ENCODE results near the gene CDK14.

CDK14 gene

DNA sequence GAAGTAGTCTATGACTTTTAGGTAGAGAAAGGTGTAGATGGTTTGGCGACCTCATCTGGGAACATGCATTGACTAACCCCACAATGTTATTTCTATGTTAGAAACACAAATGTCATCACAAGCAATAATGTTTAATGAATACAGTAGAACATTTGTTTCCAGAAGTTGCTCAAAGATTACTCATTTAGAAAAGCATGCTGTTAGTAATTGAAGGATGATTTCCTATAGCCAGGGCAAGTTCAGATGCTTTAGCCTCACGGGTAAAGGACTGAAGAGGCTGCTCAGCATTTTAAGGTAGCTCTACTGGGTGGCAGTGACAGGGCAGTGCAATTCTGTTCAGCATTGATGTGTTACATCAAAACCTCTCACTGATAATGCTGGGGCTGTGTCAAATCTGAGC, 468.8 kb downstream of the CDK14 start:
- DNase-seq, result no peak
- intact Hi-C loops (cut with DNase I), result no loop called here

DNA sequence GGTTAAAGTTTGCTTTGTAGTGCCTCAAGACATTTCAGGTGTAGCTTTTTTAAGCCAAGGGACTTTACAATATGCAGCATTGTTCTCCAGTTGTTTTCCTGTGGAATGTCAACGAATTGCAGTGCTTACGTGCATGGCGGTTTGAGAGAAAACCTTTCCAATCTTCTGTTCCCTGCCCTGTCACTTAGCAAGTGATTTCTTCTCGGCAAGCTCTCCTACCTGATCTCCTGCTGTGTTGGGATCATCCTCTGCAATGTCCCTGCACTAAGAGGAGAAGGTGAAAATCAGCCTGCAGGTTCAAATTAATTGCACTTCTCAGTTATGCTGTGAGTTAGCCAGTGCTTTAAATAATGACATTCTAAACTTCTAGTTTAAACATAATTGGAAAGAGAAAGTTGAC, 470.5 kb downstream of the CDK14 start:
- no peak for DNase-seq
- intact Hi-C loops (cut with DNase I), result no loop called here

DNA sequence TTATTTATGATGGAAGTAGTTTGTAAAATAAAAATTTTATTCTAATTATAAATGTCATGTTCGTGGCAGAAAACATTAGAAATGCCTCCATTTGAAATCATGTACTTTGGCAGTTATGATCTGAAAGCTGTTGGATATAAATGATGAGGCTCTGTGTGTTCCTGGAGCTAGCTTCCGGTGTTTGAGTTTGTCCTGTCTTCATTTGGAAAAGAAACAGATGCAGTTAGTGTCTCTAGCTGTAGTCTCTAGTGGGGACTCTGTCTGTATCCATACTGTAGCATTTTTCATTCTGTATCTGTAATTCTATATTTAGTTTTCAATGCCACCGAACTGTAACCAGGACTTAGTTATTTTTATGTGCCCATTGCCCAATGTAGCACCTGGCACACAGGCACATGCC, 471.1 kb downstream of the CDK14 start:
- intact Hi-C loops (cut with DNase I), result no loop called here
- DNase-seq, result no peak

DNA sequence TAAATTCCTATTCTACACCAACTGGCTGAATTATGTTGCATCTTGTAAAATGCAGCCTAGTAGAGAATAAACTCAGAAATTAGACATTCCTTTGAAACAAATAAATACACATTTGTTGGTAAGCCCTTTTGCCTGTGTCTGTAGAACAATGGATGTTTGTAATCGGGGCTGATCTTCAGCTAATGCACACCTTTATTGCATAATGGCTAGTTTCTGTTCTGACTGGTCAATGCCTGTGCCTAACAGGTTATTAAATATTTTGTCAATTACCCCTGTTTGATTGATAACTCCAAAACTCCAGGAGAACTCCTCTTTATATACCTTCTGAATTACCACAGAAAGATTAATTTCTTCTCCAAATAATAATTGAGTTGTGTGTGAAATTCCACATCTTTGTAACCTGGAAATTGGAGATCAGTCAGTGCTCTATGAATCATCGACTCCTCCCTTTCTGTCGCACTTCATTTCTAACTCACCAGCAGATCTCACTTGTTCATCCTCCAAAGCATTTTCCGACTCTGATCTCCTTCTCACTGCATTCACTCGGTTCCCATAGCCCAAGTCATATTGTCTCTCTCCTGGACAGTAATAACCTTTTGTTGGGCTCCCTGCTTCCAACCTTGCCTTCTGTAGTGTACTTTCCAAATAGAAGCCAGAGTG, 472.1 kb downstream of the CDK14 start:
- no peak for DNase-seq
- intact Hi-C loops (cut with DNase I), result no loop called here

DNA sequence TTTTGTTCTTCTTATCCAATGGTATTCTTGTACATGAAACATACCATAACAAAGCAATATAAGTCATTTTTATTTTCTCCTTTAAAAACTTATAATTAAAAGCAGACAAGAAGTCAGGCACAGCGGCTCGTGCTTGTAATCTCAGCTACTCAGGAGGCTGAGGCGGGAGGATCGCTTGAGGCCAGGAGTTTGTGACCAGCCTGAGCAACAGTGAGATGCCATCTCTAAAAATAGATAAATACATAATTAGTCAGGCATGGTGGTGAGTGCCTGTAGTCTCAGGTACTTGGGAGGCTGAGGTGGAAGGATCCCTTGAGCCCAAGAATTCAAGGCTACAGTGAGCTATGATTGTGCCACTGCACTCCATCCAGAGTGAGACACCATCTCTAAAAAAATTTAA, 473.0 kb downstream of the CDK14 start:
- DNase-seq, result no peak
- intact Hi-C loops (cut with DNase I), result no loop called here

DNA sequence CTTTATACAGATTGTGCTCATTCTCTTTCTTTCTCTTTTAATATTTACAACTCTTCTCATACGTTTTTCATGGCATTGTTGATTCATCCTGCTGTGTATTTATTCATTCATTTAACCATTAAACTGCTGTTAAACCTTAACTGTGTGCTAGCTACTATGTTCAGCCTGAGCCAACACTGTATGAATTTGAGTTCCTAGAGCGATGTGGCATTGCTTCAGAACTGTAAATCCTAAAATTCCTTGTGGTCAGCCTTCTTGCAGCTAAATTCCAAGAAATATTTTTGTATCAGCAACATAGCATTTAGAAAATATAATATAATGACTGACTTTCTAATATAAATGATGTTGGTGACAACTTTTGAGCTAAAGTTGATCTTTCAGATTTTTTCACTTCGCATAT, 483.4 kb downstream of the CDK14 start:
- DNase-seq, result no peak
- intact Hi-C loops (cut with DNase I), result no loop called here

DNA sequence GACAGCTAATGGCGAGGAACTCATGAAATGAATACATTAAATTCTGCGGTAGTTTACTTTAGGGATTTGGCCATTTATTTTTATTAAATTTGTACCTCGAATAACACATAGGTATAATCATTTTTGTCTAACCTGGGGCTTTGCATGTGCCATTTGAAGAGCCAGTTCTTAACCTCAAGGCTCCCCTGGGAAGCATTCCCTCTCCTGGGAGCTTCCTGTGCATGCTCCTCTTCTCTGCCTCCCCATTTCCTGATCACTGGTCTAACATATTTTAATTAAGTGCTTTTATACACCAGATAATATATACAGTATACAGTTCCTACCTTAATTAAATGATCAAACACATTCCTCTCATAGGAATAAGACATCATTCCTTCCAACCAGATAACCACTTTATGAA, 484.2 kb downstream of the CDK14 start:
- intact Hi-C loops (cut with DNase I), result loop anchor here (10.0 kb wide), 1 partner anchor 554 kb away; no protein-coding TSS in a partner anchor

DNA sequence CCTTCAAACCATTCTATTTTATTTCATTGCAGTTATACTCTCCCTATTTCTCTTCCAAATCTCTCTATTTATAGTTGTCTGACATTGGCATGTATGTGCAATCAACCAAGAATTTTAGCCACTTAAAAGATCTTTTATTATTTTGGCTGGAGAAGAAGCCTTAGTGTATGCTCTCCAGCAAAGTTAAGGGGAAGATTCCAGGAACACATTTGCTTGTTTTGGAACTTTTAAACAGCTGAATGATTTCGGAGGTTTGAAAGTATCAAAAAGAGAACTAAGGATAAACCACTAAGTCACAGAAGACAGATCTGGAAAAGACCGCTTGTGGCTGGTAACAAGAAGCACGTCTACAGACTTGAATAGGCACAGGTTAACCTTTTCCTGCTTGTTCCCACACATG, 485.9 kb downstream of the CDK14 start:
- intact Hi-C loops (cut with DNase I), result loop anchor here (10.0 kb wide), 1 partner anchor 553 kb away; no protein-coding TSS in a partner anchor
- DNase-seq, result no peak

More for the DNA sequence above, 484.2 kb downstream of the CDK14 start:
- DNase-seq, result no peak

DNA sequence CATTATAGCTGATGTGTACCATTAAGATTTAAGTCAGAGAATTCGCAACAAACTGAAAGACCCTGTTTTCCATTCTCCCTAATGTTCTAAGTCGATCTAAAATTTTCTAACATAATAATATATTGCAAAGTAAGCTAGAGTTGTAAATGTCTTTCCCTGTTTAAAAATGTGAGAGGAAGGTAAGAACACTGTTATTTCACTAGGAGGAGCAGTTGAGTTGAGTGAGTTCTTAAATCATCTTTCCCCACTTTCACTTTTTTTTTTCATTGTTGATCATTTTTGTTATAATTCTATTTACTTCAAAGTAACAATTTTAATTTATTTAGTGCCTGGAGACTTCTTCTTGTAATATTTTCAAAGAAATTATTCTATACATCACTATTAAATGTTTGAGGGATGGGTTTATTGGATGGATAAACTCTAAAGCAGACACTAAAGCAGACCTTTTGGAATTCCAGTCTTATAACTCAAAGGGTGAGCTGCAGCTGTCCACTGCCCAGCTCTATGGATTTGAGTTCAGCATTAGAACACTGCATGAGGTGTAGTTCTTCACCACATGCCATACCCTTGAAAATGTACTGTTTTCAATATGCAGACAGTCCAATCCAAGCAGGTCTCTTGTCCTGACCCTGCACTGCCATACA, 486.9 kb downstream of the CDK14 start:
- DNase-seq, result no peak
- intact Hi-C loops (cut with DNase I), result loop anchor here (10.0 kb wide), 1 partner anchor 552 kb away; no protein-coding TSS in a partner anchor

DNA sequence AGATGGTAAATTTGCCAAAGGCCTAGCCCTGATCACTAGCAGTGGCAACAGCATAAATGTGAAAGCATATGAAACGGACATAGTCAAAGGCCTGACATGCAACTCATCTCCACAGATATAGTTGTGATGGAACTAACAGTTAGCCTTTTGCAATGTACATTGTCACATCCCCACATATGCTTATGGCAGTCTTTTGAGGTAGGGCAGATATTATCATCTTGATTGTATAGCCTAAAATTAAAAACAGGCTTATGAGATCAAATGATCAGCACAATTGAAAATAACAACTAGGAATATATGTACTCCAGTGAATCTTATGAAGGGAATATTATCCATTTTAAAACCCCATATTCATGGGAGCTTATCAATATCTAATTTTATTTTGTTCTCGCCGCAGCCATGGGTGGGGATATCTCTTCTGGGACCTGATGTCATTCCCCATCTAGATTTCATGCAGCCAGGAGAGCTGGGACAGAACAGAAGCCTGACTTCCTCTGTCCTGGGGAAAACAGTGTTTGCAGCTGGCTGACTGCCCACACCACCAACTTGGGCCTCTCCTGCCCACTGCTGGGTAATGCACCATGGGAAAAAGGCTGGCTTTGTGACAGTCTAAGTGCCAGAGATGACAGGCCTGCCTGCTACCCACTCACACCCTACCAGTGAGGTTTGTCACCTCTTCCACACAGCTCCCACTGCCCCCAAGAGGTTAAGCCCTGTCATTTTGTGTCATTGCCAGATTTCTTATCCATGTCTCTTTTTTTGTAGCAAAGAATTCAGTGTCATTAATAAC, 487.9 kb downstream of the CDK14 start:
- DNase-seq, result peak in 4 of 10 donors; percentile 20 to 77 (median 53)
- intact Hi-C loops (cut with DNase I), result loop anchor here (10.0 kb wide), 1 partner anchor 551 kb away; no protein-coding TSS in a partner anchor

DNA sequence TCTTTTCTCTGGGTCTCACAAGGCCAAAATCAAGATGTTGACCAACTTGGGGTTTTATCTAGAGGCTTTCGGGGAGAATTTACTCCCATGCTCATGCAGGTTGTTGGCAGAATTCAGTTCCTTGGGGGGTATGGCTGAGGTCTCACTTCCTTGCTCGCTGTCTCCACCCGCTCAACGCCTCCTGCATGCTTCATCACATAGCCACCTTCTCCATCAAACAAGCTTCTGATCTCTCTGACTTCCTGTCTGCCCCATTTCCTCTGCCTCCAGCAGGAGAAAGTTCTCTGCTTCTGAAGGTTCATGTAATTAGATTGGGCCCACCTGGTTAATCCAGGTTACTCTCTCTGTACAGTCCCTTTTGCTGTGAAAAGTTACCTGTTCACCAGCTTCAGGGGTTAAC, 489.1 kb downstream of the CDK14 start:
- DNase-seq, result no peak
- intact Hi-C loops (cut with DNase I), result loop anchor here (5.0 to 10.0 kb wide), 2 partner anchors 177 to 550 kb away; partner anchors contain the start of gene FZD1

DNA sequence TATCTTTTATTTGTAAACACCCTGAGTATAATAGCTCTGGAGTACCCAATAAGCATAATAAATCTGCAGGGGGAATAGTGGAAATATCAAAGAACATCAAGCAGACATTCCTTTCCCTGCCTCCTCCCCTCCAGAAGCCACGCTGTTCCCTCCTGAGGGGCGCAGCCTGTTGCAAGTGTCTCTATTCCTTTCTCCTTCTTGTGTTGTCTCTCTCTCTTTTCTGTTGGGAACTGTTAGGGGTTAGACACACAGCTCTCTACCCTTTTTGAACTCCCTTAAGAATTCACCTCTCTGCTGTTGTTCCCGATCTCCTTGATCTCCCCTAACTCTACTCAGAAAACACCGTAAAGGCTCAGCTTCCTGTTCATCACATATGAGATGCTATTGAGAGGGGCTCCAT, 490.1 kb downstream of the CDK14 start:
- intact Hi-C loops (cut with DNase I), result loop anchor here (5.0 to 10.0 kb wide), 2 partner anchors 176 to 549 kb away; partner anchors contain the start of gene FZD1

DNA sequence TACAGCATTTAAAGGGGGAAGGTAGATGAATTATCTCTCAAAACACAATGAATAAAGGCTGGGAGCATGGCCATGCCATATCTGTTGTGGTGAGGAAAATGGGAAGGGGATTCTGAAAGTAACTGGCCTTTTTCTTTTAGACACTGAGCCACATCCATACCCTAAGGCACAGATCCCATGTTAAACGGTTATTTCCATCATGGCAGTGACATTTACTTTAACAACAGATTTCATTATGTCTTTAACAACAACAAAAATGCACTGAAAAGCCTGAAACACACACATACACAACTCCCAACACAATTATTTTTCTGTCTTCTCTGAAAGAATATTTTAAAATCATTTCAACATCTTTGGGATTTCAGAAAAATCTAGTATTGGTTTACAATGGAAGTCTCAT, 492.0 kb downstream of the CDK14 start:
- DNase-seq, result no peak
- intact Hi-C loops (cut with DNase I), result loop anchor here (5.0 to 10.0 kb wide), 2 partner anchors 174 to 547 kb away; partner anchors contain the start of gene FZD1

More for the DNA sequence above, 490.1 kb downstream of the CDK14 start:
- no peak for DNase-seq

DNA sequence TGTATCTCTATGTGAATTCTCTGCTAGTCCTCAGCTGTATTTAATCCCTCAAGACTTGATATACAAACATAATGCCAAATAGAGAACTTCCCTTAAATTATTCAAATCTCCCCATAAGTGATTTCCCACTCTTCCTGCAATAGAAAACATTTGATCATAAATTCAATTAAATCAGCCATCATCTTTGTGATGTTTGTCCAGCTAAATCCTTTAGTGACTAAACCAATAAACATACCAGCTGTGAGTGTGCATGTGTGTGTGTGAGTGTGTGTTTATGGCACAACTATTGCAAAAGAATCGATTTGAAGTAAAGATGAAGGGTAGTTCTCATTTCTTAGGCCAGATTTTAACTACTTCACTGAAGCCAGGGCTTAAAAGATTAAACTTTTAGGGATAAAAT, 492.6 kb downstream of the CDK14 start:
- intact Hi-C loops (cut with DNase I), result loop anchor here (5.0 to 10.0 kb wide), 2 partner anchors 174 to 546 kb away; partner anchors contain the start of gene FZD1
- no peak for DNase-seq

DNA sequence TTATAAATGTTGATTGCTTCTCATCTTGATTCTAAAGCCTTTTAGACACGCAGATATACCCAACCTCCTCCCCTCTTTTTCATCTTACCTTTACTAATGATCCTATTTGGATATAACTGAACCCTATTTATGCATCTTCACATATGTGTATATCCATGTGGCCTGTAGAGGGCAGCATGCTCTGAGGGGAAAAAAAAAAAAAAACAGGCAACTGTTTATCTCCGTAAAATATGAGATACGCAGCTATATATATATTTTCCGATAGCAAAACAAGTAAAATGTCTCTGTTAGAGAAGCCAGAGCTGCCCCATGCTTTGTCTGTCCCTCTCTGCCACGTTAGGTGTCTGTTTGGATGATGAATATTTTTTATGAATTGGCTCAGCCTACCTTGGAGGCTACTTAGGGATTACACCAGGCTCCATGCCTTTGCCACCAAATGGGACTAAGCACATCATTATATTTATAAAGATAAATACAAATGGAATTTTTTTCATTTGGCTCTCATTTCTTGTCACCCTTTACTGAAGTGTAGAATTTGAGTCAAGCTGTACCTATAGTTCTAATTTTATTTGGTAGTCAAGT, 493.4 kb downstream of the CDK14 start:
- DNase-seq, result no peak
- intact Hi-C loops (cut with DNase I), result loop anchor here (5.0 to 10.0 kb wide), 2 partner anchors 173 to 545 kb away; partner anchors contain the start of gene FZD1

DNA sequence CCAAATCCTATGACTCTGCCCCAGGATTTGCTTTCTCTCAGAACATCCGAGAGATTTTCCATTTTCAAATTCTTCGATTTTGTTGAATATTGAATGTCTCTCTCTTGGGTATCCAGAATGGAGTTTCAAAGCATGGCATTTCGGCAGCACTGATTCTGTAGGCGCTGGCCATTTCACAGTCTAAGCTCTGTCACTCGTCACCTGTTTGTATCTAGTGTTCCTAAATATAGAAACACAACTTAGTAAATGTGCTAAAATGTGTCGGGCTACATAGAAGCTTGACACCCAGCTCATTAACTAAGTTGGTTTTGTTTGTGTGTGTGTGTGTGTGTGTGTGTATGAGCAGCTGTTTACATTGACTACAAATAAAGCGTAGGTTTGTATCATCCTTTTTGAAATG, 494.6 kb downstream of the CDK14 start:
- DNase-seq, result no peak
- intact Hi-C loops (cut with DNase I), result loop anchor here (5.0 kb wide), 1 partner anchor 692 kb away; no protein-coding TSS in a partner anchor

DNA sequence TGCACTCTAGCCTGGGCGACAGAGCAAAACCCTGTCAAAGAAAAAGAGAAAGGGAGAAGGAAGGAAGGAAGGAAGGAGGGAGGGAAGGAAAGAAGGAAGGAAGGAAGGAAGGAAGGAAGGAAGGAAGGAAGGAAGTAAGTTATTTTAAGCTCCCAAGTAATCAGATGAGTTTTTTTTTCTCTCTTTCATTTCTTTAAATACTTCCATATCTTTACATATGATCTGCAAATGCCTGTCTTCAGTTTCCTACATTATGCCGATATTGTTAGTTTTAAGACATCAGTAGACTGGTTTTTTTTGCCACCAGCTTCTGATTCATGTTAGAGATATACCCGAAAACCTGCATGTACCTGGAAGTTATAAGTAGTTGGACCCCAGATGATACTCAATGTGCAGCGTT, 495.5 kb downstream of the CDK14 start:
- DNase-seq, result no peak
- intact Hi-C loops (cut with DNase I), result loop anchor here (5.0 kb wide), 1 partner anchor 691 kb away; no protein-coding TSS in a partner anchor

DNA sequence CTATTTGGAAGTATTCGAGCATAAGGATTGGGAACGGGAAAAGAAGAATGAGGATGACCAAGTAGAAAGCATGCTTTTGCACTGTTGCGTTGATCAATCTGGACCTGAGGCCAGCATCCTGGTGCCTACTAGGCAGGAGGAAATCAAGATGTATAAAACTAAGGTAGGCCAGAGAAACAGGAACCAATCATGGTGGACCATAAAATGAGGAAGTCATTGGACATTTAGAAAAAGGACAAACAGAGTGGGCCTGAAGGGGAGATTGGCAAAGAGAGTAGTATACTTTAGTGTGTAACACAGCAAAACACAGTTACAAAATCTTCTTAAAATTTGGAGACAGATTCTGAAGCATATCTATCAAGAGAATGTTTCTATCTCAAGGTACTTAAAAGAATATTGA, 497.1 kb downstream of the CDK14 start:
- DNase-seq, result no peak
- intact Hi-C loops (cut with DNase I), result loop anchor here (5.0 kb wide), 1 partner anchor 689 kb away; no protein-coding TSS in a partner anchor

DNA sequence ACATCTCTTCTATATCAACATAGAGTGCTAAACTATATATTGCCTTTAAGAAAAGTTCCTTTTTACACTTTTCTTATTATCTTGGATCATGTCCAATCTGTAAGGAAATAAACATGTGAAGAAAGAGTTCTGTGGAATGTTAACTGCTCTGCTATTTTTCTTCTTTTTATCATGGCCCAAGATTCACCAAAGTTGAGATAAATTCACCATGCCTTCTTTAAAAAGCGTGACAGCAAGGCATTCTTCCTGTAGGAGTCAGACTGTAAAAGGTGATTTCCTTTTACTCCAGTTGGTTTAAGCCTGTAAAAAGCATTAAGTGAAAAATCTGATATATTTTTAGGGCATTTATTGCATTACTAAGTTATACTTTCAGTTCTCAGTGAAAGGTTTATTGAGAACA, 502.4 kb downstream of the CDK14 start:
- intact Hi-C loops (cut with DNase I), result no loop called here
- DNase-seq, result no peak

DNA sequence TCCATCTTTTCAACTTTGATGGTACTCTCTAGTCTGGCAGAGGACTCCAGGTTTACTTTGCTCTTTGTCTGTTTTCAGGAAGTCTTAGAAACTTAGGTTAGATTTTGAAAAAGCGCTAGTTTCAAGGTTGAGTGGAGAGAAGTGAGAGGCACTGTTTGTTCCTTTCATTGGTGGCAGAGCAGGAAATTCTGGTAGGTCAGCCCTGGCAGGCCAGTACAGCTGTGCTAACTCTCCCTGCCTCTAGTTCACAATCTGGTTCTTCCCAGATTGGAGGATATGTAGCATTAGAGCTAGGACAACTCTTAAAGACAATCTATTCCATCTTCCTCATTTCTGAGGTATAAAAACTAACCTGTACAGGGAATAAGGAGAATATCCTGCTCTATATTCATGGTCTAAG, 507.2 kb downstream of the CDK14 start:
- intact Hi-C loops (cut with DNase I), result no loop called here
- no peak for DNase-seq
